ENCODE measurements around the gene MFSD2B. TPM values are rescaled to one million over a fixed set of nuclear protein-coding genes. Genes with fewer than 3 reads are reported as not detected.

MFSD2B gene
- total RNA-seq, 1 experiment from 2014 or later, result 0.23 TPM

- H3K27ac ChIP-seq (ENCODE audit: low read length), result no peak overlapping the region
- ChIA-PET POLR2A (no interaction called here), CTCF (no interaction called here)
- intact Hi-C loops (cut with micrococcal nuclease; ENCODE audit: unreplicated experiment), result no loop called here
- in situ Hi-C loops (cut with HindIII; ENCODE audit: low pct_unique_long_range_greater_than_20kb, low sequenced_read_pairs), result no loop called here
- H3K36me3 ChIP-seq (ENCODE audit: control insufficient read depth, insufficient read depth, low read length), result no peaks in the 10 kb centered on the region
- no peak for TF ChIP-seq CTCF (IDR thresholded peaks at IDR 0.05)
- no peak for TF ChIP-seq REST (IDR thresholded peaks at IDR 0.05; ENCODE audit: insufficient read depth in 1 of 2, low read depth in 2 of 2, low read length in 1 of 2)
- no peak for TF ChIP-seq SIN3A (IDR thresholded peaks at IDR 0.05; ENCODE audit: borderline replicate concordance, insufficient read depth, low read depth, low read length)
- no peak for TF ChIP-seq POLR2AphosphoS5 (IDR thresholded peaks at IDR 0.05; ENCODE audit: low read depth, low read length)
- no peak for TF ChIP-seq TCF7L2 (IDR thresholded peaks at IDR 0.05; ENCODE audit: low read depth, low read length)
- no peak for DNase-seq (ENCODE audit: low read depth, low spot score)
- BruUV-seq (replicated peaks), result no TSS peak
- H3K4me3 ChIP-seq (ENCODE audit: low read depth in 2 of 2, low read length in 2 of 2), result no peak overlapping the region
- no peaks in the 10 kb centered on the region for H3K27me3 ChIP-seq (ENCODE audit: control insufficient read depth, insufficient read depth, low read length)
- peaks cover 20% of the 10 kb centered on the region for H3K4me1 ChIP-seq (ENCODE audit: control insufficient read depth, insufficient read depth, low read length)
- no peak for ATAC-seq
- no peaks in the 10 kb centered on the region for H3K9me3 ChIP-seq (ENCODE audit: control insufficient read depth, insufficient read depth, low read depth, low read length)
Observed at GRCh38 chr2:24018241-24018640, 8.4 kb downstream of the MFSD2B start.

GRCh38 chr2:24019729-24020128 is 9.8 kb downstream of the MFSD2B start:
- intact Hi-C loops (cut with micrococcal nuclease; ENCODE audit: unreplicated experiment) (no loop called here), in situ Hi-C loops (cut with HindIII; ENCODE audit: low pct_unique_long_range_greater_than_20kb, low sequenced_read_pairs) (no loop called here)
- CTCF ChIA-PET, result no interaction called here
- BruUV-seq (replicated peaks), result no TSS peak
- ATAC-seq (no peak), DNase-seq (ENCODE audit: low read depth, low spot score) (no peak)
- Histone ChIP-seq H3K36me3 (ENCODE audit: control insufficient read depth, insufficient read depth, low read length) (no peaks in the 10 kb centered on the region), H3K4me1 (ENCODE audit: control insufficient read depth, insufficient read depth, low read length) (peaks cover 20% of the 10 kb centered on the region), H3K4me3 (ENCODE audit: low read depth in 2 of 2, low read length in 2 of 2) (no peak overlapping the region), H3K9me3 (ENCODE audit: control insufficient read depth, insufficient read depth, low read depth, low read length) (no peaks in the 10 kb centered on the region), H3K27me3 (ENCODE audit: control insufficient read depth, insufficient read depth, low read length) (no peaks in the 10 kb centered on the region), H3K27ac (ENCODE audit: low read length) (no peak overlapping the region)
- POLR2A ChIA-PET, result no interaction called here
- TF ChIP-seq TCF7L2 (IDR thresholded peaks at IDR 0.05; ENCODE audit: low read depth, low read length) (no peak), SIN3A (IDR thresholded peaks at IDR 0.05; ENCODE audit: borderline replicate concordance, insufficient read depth, low read depth, low read length) (no peak), REST (IDR thresholded peaks at IDR 0.05; ENCODE audit: insufficient read depth in 1 of 2, low read depth in 2 of 2, low read length in 1 of 2) (no peak), CTCF (IDR thresholded peaks at IDR 0.05) (no peak), POLR2AphosphoS5 (IDR thresholded peaks at IDR 0.05; ENCODE audit: low read depth, low read length) (no peak)

Measured in Panc1 (cell line).